ENCODE results near the gene CNTN5. TPM values are rescaled to one million over a fixed set of nuclear protein-coding genes. Genes with fewer than 3 reads are reported as not detected.

The CNTN5 gene
- polyA plus RNA-seq, 1 donor from 2014 or later: 1.1 TPM

- TF ChIP-seq SMC3 (conservative IDR thresholded peaks at IDR 0.05; ENCODE audit: poor library complexity): no peak
- no peak for TF ChIP-seq EZH2 (IDR thresholded peaks at IDR 0.05; ENCODE audit: borderline replicate concordance, insufficient read depth, low read length, poor library complexity, severe bottlenecking)
These were observed 1059.6 kb downstream of the CNTN5 start (continued) for GRCh38 chr11:100080381-100080780.

GRCh38 chr11:100080821-100081220 is 1060.1 kb downstream of the CNTN5 start:
- Histone ChIP-seq H3K9me2 (ENCODE audit: insufficient read depth, low read length) (no peaks in the 10 kb centered on the region), H3F3A (ENCODE audit: insufficient read depth, low read length, poor library complexity, severe bottlenecking) (no peaks in the 10 kb centered on the region), H3K4me3 (ENCODE audit: low read length) (no peak overlapping the region), H2AFZ (ENCODE audit: low read depth, low read length) (no peak overlapping the region), H3K79me2 (replicated peaks; ENCODE audit: insufficient read depth, low read length) (no peaks in the 10 kb centered on the region), H3K27me3 (ENCODE audit: insufficient read depth, low read depth, low read length) (no peaks in the 10 kb centered on the region), H3K27ac (ENCODE audit: low read length) (no peak overlapping the region), H3K9ac (ENCODE audit: low read length) (no peak overlapping the region), H3K36me3 (ENCODE audit: insufficient read depth, low read length) (no peaks in the 10 kb centered on the region), H4K20me1 (ENCODE audit: insufficient read depth) (no peaks in the 10 kb centered on the region), H3K9me3 (ENCODE audit: low read length) (no peaks in the 10 kb centered on the region), H3K4me2 (ENCODE audit: low read length) (no peak overlapping the region)
- no peak for TF ChIP-seq TAF1 (IDR thresholded peaks at IDR 0.05; ENCODE audit: low read depth)
- TF ChIP-seq RAD21 (conservative IDR thresholded peaks at IDR 0.05): no peak
- no peak for TF ChIP-seq EP300 (conservative IDR thresholded peaks at IDR 0.05; ENCODE audit: poor library complexity, severe bottlenecking)
- no peak for TF ChIP-seq POLR2AphosphoS5 (IDR thresholded peaks at IDR 0.05)
- no peak for TF ChIP-seq SMC3 (conservative IDR thresholded peaks at IDR 0.05; ENCODE audit: poor library complexity)
- TF ChIP-seq MXI1 (conservative IDR thresholded peaks at IDR 0.05; ENCODE audit: poor library complexity, severe bottlenecking): no peak

- no peaks in the 10 kb centered on the region for H4K20me1 ChIP-seq (ENCODE audit: insufficient read depth)
- TF ChIP-seq CTCF (IDR thresholded peaks at IDR 0.05; ENCODE audit: poor library complexity, severe bottlenecking) (no peak), TAF1 (IDR thresholded peaks at IDR 0.05; ENCODE audit: low read depth) (no peak), POLR2AphosphoS5 (IDR thresholded peaks at IDR 0.05) (no peak), EP300 (conservative IDR thresholded peaks at IDR 0.05; ENCODE audit: poor library complexity, severe bottlenecking) (no peak), REST (IDR thresholded peaks at IDR 0.05; ENCODE audit: borderline replicate concordance) (no peak), SMC3 (conservative IDR thresholded peaks at IDR 0.05; ENCODE audit: poor library complexity) (no peak), RAD21 (conservative IDR thresholded peaks at IDR 0.05) (no peak), MXI1 (conservative IDR thresholded peaks at IDR 0.05; ENCODE audit: poor library complexity, severe bottlenecking) (no peak), EZH2 (IDR thresholded peaks at IDR 0.05; ENCODE audit: borderline replicate concordance, insufficient read depth, low read length, poor library complexity, severe bottlenecking) (no peak)
These were observed 1072.9 kb downstream of the CNTN5 start for GRCh38 chr11:100093698-100094097.

More at GRCh38 chr11:100093698-100094097, 1072.9 kb downstream of the CNTN5 start:
- Histone ChIP-seq H3K9me3 (ENCODE audit: low read length) (no peaks in the 10 kb centered on the region), H2AFZ (ENCODE audit: low read depth, low read length) (no peak overlapping the region), H3K27me3 (ENCODE audit: insufficient read depth, low read depth, low read length) (no peaks in the 10 kb centered on the region), H3K79me2 (replicated peaks; ENCODE audit: insufficient read depth, low read length) (no peaks in the 10 kb centered on the region), H3K9ac (ENCODE audit: low read length) (no peak overlapping the region), H3F3A (ENCODE audit: insufficient read depth, low read length, poor library complexity, severe bottlenecking) (no peaks in the 10 kb centered on the region), H3K4me3 (ENCODE audit: low read length) (no peak overlapping the region), H3K27ac (ENCODE audit: low read length) (no peak overlapping the region), H3K4me2 (ENCODE audit: low read length) (no peak overlapping the region), H3K36me3 (ENCODE audit: insufficient read depth, low read length) (no peaks in the 10 kb centered on the region), H3K9me2 (ENCODE audit: insufficient read depth, low read length) (no peaks in the 10 kb centered on the region)
